ENCODE results near the gene FAM181A. TPM values are rescaled to one million over a fixed set of nuclear protein-coding genes. Genes with fewer than 3 reads are reported as not detected.

FAM181A gene
- not detected in 2 replicates for polyA plus RNA-seq

GRCh38 chr14:93926873-93927799 lies at the start of gene FAM181A:
FAM181A (plus strand) TSS chr14:93927344; CDS start chr14:93928286, 942 bp downstream.

GRCh38 chr14:93976477-93977057 lies 49.4 kb downstream of the FAM181A start, which contains the start of gene ASB2:
ASB2 (minus strand) TSS chr14:93976570; CDS start chr14:93964539, 12,031 bp downstream.

Other genes with a start within 250 kb of the FAM181A start
- 0.21 and 0.30 TPM in 2 replicates for gene PRIMA1, start 138.9 kb upstream of the FAM181A start, polyA plus RNA-seq
- not detected in 2 replicates for gene ASB2, start 49.2 kb downstream of the FAM181A start, polyA plus RNA-seq
- not detected in 2 replicates for gene CCDC197, start 70.0 kb downstream of the FAM181A start, polyA plus RNA-seq
- gene OTUB2, start 99.0 kb downstream of the FAM181A start, polyA plus RNA-seq = 2.5 and 4.2 TPM in 2 replicates
- 652 and 739 TPM in 2 replicates for gene DDX24, start 153.9 kb downstream of the FAM181A start, polyA plus RNA-seq
- 175 and 214 TPM in 2 replicates for gene IFI27L1, start 154.0 kb downstream of the FAM181A start, polyA plus RNA-seq
- gene IFI27, start 183.4 kb downstream of the FAM181A start, polyA plus RNA-seq = 21.2 and 29.9 TPM in 2 replicates
- gene IFI27L2, start 202.3 kb downstream of the FAM181A start, polyA plus RNA-seq = 115 and 143 TPM in 2 replicates
- 87.8 and 101 TPM in 2 replicates for gene PPP4R4, start 247.0 kb downstream of the FAM181A start, polyA plus RNA-seq